ENCODE results near the gene CRACDL.

The CRACDL gene

GRCh38 chr2:98875081-98875728 is 60.8 kb downstream of the CRACDL start:
- H3K9me3 ChIP-seq (ENCODE audit: control insufficient read depth in 1 of 2, low read length in 2 of 2), result no peaks in the 10 kb centered on the region
- H3K4me3 ChIP-seq (ENCODE audit: low read depth in 1 of 2, low read length in 2 of 2), result no peak overlapping the region
- no peak overlapping the region for H3K9ac ChIP-seq (ENCODE audit: low read depth in 1 of 2, low read length in 2 of 2)
- no peak overlapping the region for H3K27ac ChIP-seq (ENCODE audit: low read depth, low read length)
- H3K4me1 ChIP-seq (ENCODE audit: control insufficient read depth in 1 of 2, insufficient read depth in 2 of 2, low read length in 2 of 2), result peaks cover 5 to 7% of the 10 kb centered on the region in 2 donors
- no peaks in the 10 kb centered on the region for H3K36me3 ChIP-seq (ENCODE audit: control insufficient read depth in 1 of 2, insufficient read depth in 2 of 2, low read length in 2 of 2)
- H3K27me3 ChIP-seq (ENCODE audit: control insufficient read depth in 1 of 2, insufficient read depth in 2 of 2, low read length in 2 of 2), result no peaks in the 10 kb centered on the region

GRCh38 chr2:98874186-98874689 is 61.8 kb downstream of the CRACDL start:
- Histone ChIP-seq H3K27ac (ENCODE audit: low read depth, low read length) (no peak overlapping the region), H3K4me1 (ENCODE audit: control insufficient read depth in 1 of 2, insufficient read depth in 2 of 2, low read length in 2 of 2) (peaks cover 6 to 12% of the 10 kb centered on the region in 2 donors)

GRCh38 chr2:98872526-98872925 is 63.5 kb downstream of the CRACDL start:
- no peaks in the 10 kb centered on the region for H3K27me3 ChIP-seq (ENCODE audit: control insufficient read depth in 1 of 2, insufficient read depth in 2 of 2, low read length in 2 of 2)
- H3K9me3 ChIP-seq (ENCODE audit: control insufficient read depth in 1 of 2, low read length in 2 of 2), result no peaks in the 10 kb centered on the region
- H3K36me3 ChIP-seq (ENCODE audit: control insufficient read depth in 1 of 2, insufficient read depth in 2 of 2, low read length in 2 of 2), result no peaks in the 10 kb centered on the region
- H3K27ac ChIP-seq (ENCODE audit: low read depth, low read length), result no peak overlapping the region
- no peak overlapping the region for H3K9ac ChIP-seq (ENCODE audit: low read depth in 1 of 2, low read length in 2 of 2)
- H3K4me1 ChIP-seq (ENCODE audit: control insufficient read depth in 1 of 2, insufficient read depth in 2 of 2, low read length in 2 of 2), result peaks cover 6 to 19% of the 10 kb centered on the region in 2 donors
- H3K4me3 ChIP-seq (ENCODE audit: low read depth in 1 of 2, low read length in 2 of 2), result no peak overlapping the region

More at GRCh38 chr2:98874186-98874689, 61.8 kb downstream of the CRACDL start:
- Histone ChIP-seq H3K27me3 (ENCODE audit: control insufficient read depth in 1 of 2, insufficient read depth in 2 of 2, low read length in 2 of 2) (no peaks in the 10 kb centered on the region), H3K4me3 (ENCODE audit: low read depth in 1 of 2, low read length in 2 of 2) (no peak overlapping the region), H3K36me3 (ENCODE audit: control insufficient read depth in 1 of 2, insufficient read depth in 2 of 2, low read length in 2 of 2) (no peaks in the 10 kb centered on the region), H3K9ac (ENCODE audit: low read depth in 1 of 2, low read length in 2 of 2) (no peak overlapping the region), H3K9me3 (ENCODE audit: control insufficient read depth in 1 of 2, low read length in 2 of 2) (no peaks in the 10 kb centered on the region)

- H3K9me3 ChIP-seq (ENCODE audit: control insufficient read depth in 1 of 2, low read length in 2 of 2), result no peaks in the 10 kb centered on the region
- no peaks in the 10 kb centered on the region for H3K36me3 ChIP-seq (ENCODE audit: control insufficient read depth in 1 of 2, insufficient read depth in 2 of 2, low read length in 2 of 2)
- H3K27ac ChIP-seq (ENCODE audit: low read depth, low read length), result no peak overlapping the region
- H3K27me3 ChIP-seq (ENCODE audit: control insufficient read depth in 1 of 2, insufficient read depth in 2 of 2, low read length in 2 of 2), result no peaks in the 10 kb centered on the region
- peaks cover 6 to 27% of the 10 kb centered on the region in 2 donors for H3K4me1 ChIP-seq (ENCODE audit: control insufficient read depth in 1 of 2, insufficient read depth in 2 of 2, low read length in 2 of 2)
- H3K9ac ChIP-seq (ENCODE audit: low read depth in 1 of 2, low read length in 2 of 2), result no peak overlapping the region
- H3K4me3 ChIP-seq (ENCODE audit: low read depth in 1 of 2, low read length in 2 of 2), result no peak overlapping the region
These were observed 64.5 kb downstream of the CRACDL start for GRCh38 chr2:98871506-98871905.

- H3K36me3 ChIP-seq (ENCODE audit: control insufficient read depth in 1 of 2, insufficient read depth in 2 of 2, low read length in 2 of 2), result no peaks in the 10 kb centered on the region
- no peak overlapping the region for H3K27ac ChIP-seq (ENCODE audit: low read depth, low read length)
These were observed 65.4 kb downstream of the CRACDL start for GRCh38 chr2:98870516-98871158.

GRCh38 chr2:98869870-98870269 is 66.2 kb downstream of the CRACDL start:
- no peaks in the 10 kb centered on the region for H3K36me3 ChIP-seq (ENCODE audit: control insufficient read depth in 1 of 2, insufficient read depth in 2 of 2, low read length in 2 of 2)
- no peaks in the 10 kb centered on the region for H3K9me3 ChIP-seq (ENCODE audit: control insufficient read depth in 1 of 2, low read length in 2 of 2)
- H3K4me1 ChIP-seq (ENCODE audit: control insufficient read depth in 1 of 2, insufficient read depth in 2 of 2, low read length in 2 of 2), result peaks cover 11 to 31% of the 10 kb centered on the region in 2 donors
- no peaks in the 10 kb centered on the region for H3K27me3 ChIP-seq (ENCODE audit: control insufficient read depth in 1 of 2, insufficient read depth in 2 of 2, low read length in 2 of 2)
- peak overlapping the region; percentile 49 to 66 for H3K9ac ChIP-seq (ENCODE audit: low read depth in 1 of 2, low read length in 2 of 2)
- H3K4me3 ChIP-seq (ENCODE audit: low read depth in 1 of 2, low read length in 2 of 2), result peak overlapping the region; percentile 66 to 75
- H3K27ac ChIP-seq (ENCODE audit: low read depth, low read length), result peak overlapping the region; percentile 62

More at GRCh38 chr2:98870516-98871158, 65.4 kb downstream of the CRACDL start:
- peak overlapping the region; percentile 12 to 29 for H3K9ac ChIP-seq (ENCODE audit: low read depth in 1 of 2, low read length in 2 of 2)
- H3K9me3 ChIP-seq (ENCODE audit: control insufficient read depth in 1 of 2, low read length in 2 of 2), result no peaks in the 10 kb centered on the region
- H3K4me1 ChIP-seq (ENCODE audit: control insufficient read depth in 1 of 2, insufficient read depth in 2 of 2, low read length in 2 of 2), result peaks cover 11 to 31% of the 10 kb centered on the region in 2 donors
- H3K27me3 ChIP-seq (ENCODE audit: control insufficient read depth in 1 of 2, insufficient read depth in 2 of 2, low read length in 2 of 2), result no peaks in the 10 kb centered on the region
- no peak overlapping the region for H3K4me3 ChIP-seq (ENCODE audit: low read depth in 1 of 2, low read length in 2 of 2)

GRCh38 chr2:98869272-98869641 is 66.8 kb downstream of the CRACDL start:
- Histone ChIP-seq H3K4me1 (ENCODE audit: control insufficient read depth in 1 of 2, insufficient read depth in 2 of 2, low read length in 2 of 2) (peaks cover 11 to 31% of the 10 kb centered on the region in 2 donors), H3K27me3 (ENCODE audit: control insufficient read depth in 1 of 2, insufficient read depth in 2 of 2, low read length in 2 of 2) (no peaks in the 10 kb centered on the region), H3K36me3 (ENCODE audit: control insufficient read depth in 1 of 2, insufficient read depth in 2 of 2, low read length in 2 of 2) (no peaks in the 10 kb centered on the region), H3K27ac (ENCODE audit: low read depth, low read length) (peak overlapping the region; percentile 79), H3K9ac (ENCODE audit: low read depth in 1 of 2, low read length in 2 of 2) (peak overlapping the region; percentile 57 to 68), H3K4me3 (ENCODE audit: low read depth in 1 of 2, low read length in 2 of 2) (peak overlapping the region; percentile 66 to 75), H3K9me3 (ENCODE audit: control insufficient read depth in 1 of 2, low read length in 2 of 2) (no peaks in the 10 kb centered on the region)

- H3K9me3 ChIP-seq (ENCODE audit: control insufficient read depth in 1 of 2, low read length in 2 of 2), result no peaks in the 10 kb centered on the region
- no peaks in the 10 kb centered on the region for H3K27me3 ChIP-seq (ENCODE audit: control insufficient read depth in 1 of 2, insufficient read depth in 2 of 2, low read length in 2 of 2)
- H3K4me1 ChIP-seq (ENCODE audit: control insufficient read depth in 1 of 2, insufficient read depth in 2 of 2, low read length in 2 of 2), result peaks cover 11 to 31% of the 10 kb centered on the region in 2 donors
- H3K4me3 ChIP-seq (ENCODE audit: low read depth in 1 of 2, low read length in 2 of 2), result peak overlapping the region; percentile 66 to 75
- H3K9ac ChIP-seq (ENCODE audit: low read depth in 1 of 2, low read length in 2 of 2), result peak overlapping the region; percentile 57 to 68
- H3K27ac ChIP-seq (ENCODE audit: low read depth, low read length), result peak overlapping the region; percentile 79
- H3K36me3 ChIP-seq (ENCODE audit: control insufficient read depth in 1 of 2, insufficient read depth in 2 of 2, low read length in 2 of 2), result no peaks in the 10 kb centered on the region
These were observed 67.3 kb downstream of the CRACDL start for GRCh38 chr2:98868548-98869271.

GRCh38 chr2:98867539-98868309 is 68.3 kb downstream of the CRACDL start:
- no peaks in the 10 kb centered on the region for H3K27me3 ChIP-seq (ENCODE audit: control insufficient read depth in 1 of 2, insufficient read depth in 2 of 2, low read length in 2 of 2)
- no peak overlapping the region for H3K27ac ChIP-seq (ENCODE audit: low read depth, low read length)
- H3K4me3 ChIP-seq (ENCODE audit: low read depth in 1 of 2, low read length in 2 of 2), result peak overlapping the region; percentile 66 to 75
- H3K9ac ChIP-seq (ENCODE audit: low read depth in 1 of 2, low read length in 2 of 2), result peak overlapping the region; percentile 5 to 31
- H3K4me1 ChIP-seq (ENCODE audit: control insufficient read depth in 1 of 2, insufficient read depth in 2 of 2, low read length in 2 of 2), result peaks cover 11 to 31% of the 10 kb centered on the region in 2 donors
- no peaks in the 10 kb centered on the region for H3K36me3 ChIP-seq (ENCODE audit: control insufficient read depth in 1 of 2, insufficient read depth in 2 of 2, low read length in 2 of 2)
- H3K9me3 ChIP-seq (ENCODE audit: control insufficient read depth in 1 of 2, low read length in 2 of 2), result no peaks in the 10 kb centered on the region
